Activated CD4-positive, alpha-beta memory T cell treated with anti-CD3 and anti-CD28 coated beads for 36 hours (primary cell): Measurements from ENCODE around the gene TELO2. TPM values are rescaled to one million over a fixed set of nuclear protein-coding genes. Genes with fewer than 3 reads are reported as not detected.

Experiments
- CTCF ChIA-PET: fragments of 350-600 bp; sonication (Branson Sonifier 250); formaldehyde crosslinking; loops from one replicate; lab custom pipeline; 2021; ENCODE audit warnings: antibody characterized with exemption, inconsistent platforms; lab: Charles Lee
- POLR2A ChIA-PET: fragments of 350-600 bp; sonication (Branson Sonifier 250); formaldehyde crosslinking; loops from one replicate; lab custom pipeline; 2021; ENCODE audit warnings: antibody characterized with exemption; lab: Charles Lee
- DNase-seq: peaks from one replicate; pipeline ENCODE4 v3.0.0-alpha.2; 2020
- H3K27ac Mint-ChIP-seq: one replicate; pipeline ENCODE4 v1.8.0; 2021; ENCODE audit warnings: mixed read lengths
- H3K27me3 Mint-ChIP-seq: one replicate; pipeline ENCODE4 v1.8.0; 2021; ENCODE audit warnings: mixed read lengths
- H3K36me3 Mint-ChIP-seq: one replicate; pipeline ENCODE4 v1.8.0; 2021; ENCODE audit warnings: mixed read lengths
- H3K4me1 Mint-ChIP-seq: one replicate; pipeline ENCODE4 v1.8.0; 2021; ENCODE audit warnings: low read depth, mixed read lengths
- H3K4me3 Mint-ChIP-seq: one replicate; pipeline ENCODE4 v1.8.0; 2021; ENCODE audit warnings: mild to moderate bottlenecking, mixed read lengths
- H3K9me3 Mint-ChIP-seq: one replicate; pipeline ENCODE4 v1.8.0; 2021; ENCODE audit warnings: mixed read lengths
- intact Hi-C: fragments of 100-400 bp; cut with micrococcal nuclease; formaldehyde crosslinking; loops from one replicate; pipeline ENCODE4 v1.15.1; 2023
- total RNA-seq, 2 experiments: library from RNA; stranded (reverse); gene quantifications; one replicate each; pipeline ENCODE4 v1.2.3, GENCODE V29; 2021

TELO2 gene
- total RNA-seq, 2 experiments from 2014 or later, result 62.6 to 63.2 TPM

GRCh38 chr16:1496464-1496863 lies 3.3 kb downstream of the TELO2 start:
- CTCF ChIA-PET, result no interaction called here
- no peak overlapping the region for H3K27ac Mint-ChIP-seq
- H3K4me3 Mint-ChIP-seq, result no peak overlapping the region
- H3K4me1 Mint-ChIP-seq, result peaks cover 15% of the 10 kb centered on the region
- no peaks in the 10 kb centered on the region for H3K27me3 Mint-ChIP-seq
- intact Hi-C loops, result loop anchor here (2.0 kb wide), 1 partner anchor 14 kb away; no protein-coding TSS in a partner anchor
- no peaks in the 10 kb centered on the region for H3K9me3 Mint-ChIP-seq
- H3K36me3 Mint-ChIP-seq, result peaks cover 21% of the 10 kb centered on the region
- DNase-seq, result no peak
- POLR2A ChIA-PET, result no interaction called here

GRCh38 chr16:1497014-1497598 lies 3.9 kb downstream of the TELO2 start:
- DNase-seq, result no peak
- Mint-ChIP-seq H3K27me3 (no peaks in the 10 kb centered on the region), H3K4me3 (no peak overlapping the region), H3K36me3 (peaks cover 24% of the 10 kb centered on the region), H3K27ac (no peak overlapping the region), H3K9me3 (no peaks in the 10 kb centered on the region), H3K4me1 (peaks cover 15% of the 10 kb centered on the region)
- ChIA-PET CTCF (no interaction called here), POLR2A (no interaction called here)
- intact Hi-C loops, result loop anchor here (2.0 kb wide), 1 partner anchor 14 kb away; no protein-coding TSS in a partner anchor

GRCh38 chr16:1498899-1499676 lies 5.9 kb downstream of the TELO2 start:
- Mint-ChIP-seq H3K4me1 (peaks cover 5% of the 10 kb centered on the region), H3K9me3 (no peaks in the 10 kb centered on the region), H3K27me3 (no peaks in the 10 kb centered on the region), H3K4me3 (no peak overlapping the region), H3K27ac (no peak overlapping the region), H3K36me3 (peaks cover 32% of the 10 kb centered on the region)
- DNase-seq, result no peak
- CTCF ChIA-PET, result no interaction called here
- intact Hi-C loops, result no loop called here
- POLR2A ChIA-PET, result no interaction called here

- no peak for DNase-seq
Observed at GRCh38 chr16:1499756-1500464, 6.8 kb downstream of the TELO2 start.

GRCh38 chr16:1500465-1501150 lies 7.4 kb downstream of the TELO2 start:
- no peaks in the 10 kb centered on the region for H3K9me3 Mint-ChIP-seq
- H3K27me3 Mint-ChIP-seq, result no peaks in the 10 kb centered on the region
- DNase-seq, result no peak
- CTCF ChIA-PET, result no interaction called here
- POLR2A ChIA-PET, result no interaction called here
- intact Hi-C loops, result no loop called here
- H3K36me3 Mint-ChIP-seq, result peaks cover 23% of the 10 kb centered on the region
- H3K4me3 Mint-ChIP-seq, result no peak overlapping the region
- H3K4me1 Mint-ChIP-seq, result no peaks in the 10 kb centered on the region
- H3K27ac Mint-ChIP-seq, result no peak overlapping the region

More at GRCh38 chr16:1499756-1500464, 6.8 kb downstream of the TELO2 start:
- H3K4me3 Mint-ChIP-seq, result no peak overlapping the region
- no peaks in the 10 kb centered on the region for H3K9me3 Mint-ChIP-seq
- H3K27me3 Mint-ChIP-seq, result no peaks in the 10 kb centered on the region
- ChIA-PET POLR2A (no interaction called here), CTCF (no interaction called here)
- H3K4me1 Mint-ChIP-seq, result no peaks in the 10 kb centered on the region
- H3K36me3 Mint-ChIP-seq, result peaks cover 26% of the 10 kb centered on the region
- intact Hi-C loops, result no loop called here
- no peak overlapping the region for H3K27ac Mint-ChIP-seq

- Mint-ChIP-seq H3K27ac (no peak overlapping the region), H3K4me3 (no peak overlapping the region), H3K27me3 (no peaks in the 10 kb centered on the region), H3K9me3 (no peaks in the 10 kb centered on the region), H3K36me3 (peaks cover 18% of the 10 kb centered on the region), H3K4me1 (no peaks in the 10 kb centered on the region)
- no peak for DNase-seq
- CTCF ChIA-PET, result no interaction called here
- POLR2A ChIA-PET, result no interaction called here
- intact Hi-C loops, result no loop called here
Observed at GRCh38 chr16:1501630-1502029, 8.5 kb downstream of the TELO2 start.

GRCh38 chr16:1502092-1503004 lies 9.2 kb downstream of the TELO2 start:
- Mint-ChIP-seq H3K36me3 (peaks cover 14% of the 10 kb centered on the region), H3K4me1 (no peaks in the 10 kb centered on the region), H3K27ac (no peak overlapping the region), H3K9me3 (no peaks in the 10 kb centered on the region), H3K4me3 (no peak overlapping the region), H3K27me3 (no peaks in the 10 kb centered on the region)
- CTCF ChIA-PET, result no interaction called here
- POLR2A ChIA-PET, result no interaction called here
- intact Hi-C loops, result no loop called here
- DNase-seq, result no peak

- ChIA-PET POLR2A (no interaction called here), CTCF (no interaction called here)
- Mint-ChIP-seq H3K4me3 (no peak overlapping the region), H3K4me1 (no peaks in the 10 kb centered on the region), H3K36me3 (peaks cover 12% of the 10 kb centered on the region), H3K27me3 (no peaks in the 10 kb centered on the region), H3K9me3 (no peaks in the 10 kb centered on the region), H3K27ac (no peak overlapping the region)
- intact Hi-C loops, result no loop called here
- no peak for DNase-seq
Observed at GRCh38 chr16:1503110-1503955, 10.2 kb downstream of the TELO2 start.

GRCh38 chr16:1505073-1505844 lies 12.1 kb downstream of the TELO2 start:
- ChIA-PET CTCF (no interaction called here), POLR2A (no interaction called here)
- Mint-ChIP-seq H3K36me3 (peaks cover 14% of the 10 kb centered on the region), H3K9me3 (no peaks in the 10 kb centered on the region), H3K4me1 (no peaks in the 10 kb centered on the region), H3K27ac (no peak overlapping the region), H3K4me3 (no peak overlapping the region), H3K27me3 (no peaks in the 10 kb centered on the region)
- no peak for DNase-seq
- intact Hi-C loops, result no loop called here

GRCh38 chr16:1505912-1506311 lies 12.8 kb downstream of the TELO2 start:
- Mint-ChIP-seq H3K9me3 (no peaks in the 10 kb centered on the region), H3K27ac (no peak overlapping the region), H3K36me3 (peaks cover 16% of the 10 kb centered on the region), H3K4me1 (no peaks in the 10 kb centered on the region), H3K27me3 (no peaks in the 10 kb centered on the region), H3K4me3 (no peak overlapping the region)
- POLR2A ChIA-PET, result no interaction called here
- intact Hi-C loops, result no loop called here
- no peak for DNase-seq
- CTCF ChIA-PET, result no interaction called here
